Right renal cortex interstitium (tissue), 3 donors: ENCODE measurements around the gene NACC2. TPM values are rescaled to one million over a fixed set of nuclear protein-coding genes. Genes with fewer than 3 reads are reported as not detected.
"Not testable (repeated sequence)": the region's sequence is repeated elsewhere in the genome, so short reads cannot be mapped to it uniquely, and the experiment has no call there.

Source experiments
- DNase-seq, 3 donors: peaks; one replicate each; pipeline ENCODE4 v3.0.0-alpha.2; 2013; ENCODE audit warnings: low read depth in 3 of 3, low spot score in 2 of 3
- polyA plus RNA-seq, 3 donors: library from polyadenylated mRNA; unstranded; fragments of 120-200 nt; gene quantifications; one replicate each; pipeline ENCODE4 v1.2.1, GENCODE V29; 2013; ENCODE audit not compliant: insufficient read length in 3 of 3

Gene NACC2
- polyA plus RNA-seq, 3 donors: 7.1 to 7.8 (median 7.2) TPM

DNA sequence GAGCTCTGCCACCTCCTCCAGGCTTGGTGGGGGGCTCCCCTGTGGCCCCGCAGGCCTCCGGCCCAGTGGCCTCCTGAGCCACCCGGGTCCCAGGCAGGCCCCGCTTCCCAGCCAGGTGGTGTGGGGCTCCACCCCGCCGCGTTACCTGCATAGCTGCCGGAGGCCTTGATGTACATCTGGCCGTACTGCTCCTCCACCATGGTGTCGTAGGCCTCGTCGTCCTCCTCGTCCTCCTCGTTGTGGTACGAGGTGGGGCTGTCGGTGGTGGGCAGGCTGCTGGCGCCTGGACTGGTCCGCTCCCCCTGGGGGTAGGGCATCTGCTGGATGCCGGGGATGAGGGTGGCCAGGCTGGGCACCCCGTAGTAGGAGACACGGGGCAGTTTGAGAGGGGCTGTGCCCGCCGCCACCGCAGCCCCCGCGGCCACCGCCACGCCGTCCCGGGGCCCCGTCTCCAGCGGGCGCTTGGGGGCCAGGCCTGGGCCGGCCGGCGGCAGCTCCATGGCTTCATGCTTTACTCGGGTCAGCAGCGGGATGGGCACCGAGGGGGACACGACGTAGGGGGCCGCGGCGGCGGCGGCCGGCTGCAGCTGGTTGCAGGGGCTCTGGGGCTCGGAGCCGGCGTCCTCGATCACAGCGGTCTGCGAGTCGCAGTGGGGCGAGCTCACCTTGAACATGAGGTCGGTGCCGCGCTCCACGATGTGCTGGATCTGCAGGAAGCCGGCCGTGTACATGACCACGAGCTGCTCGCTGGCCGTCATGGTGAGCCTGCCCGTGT is 45.4 kb downstream of the NACC2 start:
- DNase-seq: no peak

DNA sequence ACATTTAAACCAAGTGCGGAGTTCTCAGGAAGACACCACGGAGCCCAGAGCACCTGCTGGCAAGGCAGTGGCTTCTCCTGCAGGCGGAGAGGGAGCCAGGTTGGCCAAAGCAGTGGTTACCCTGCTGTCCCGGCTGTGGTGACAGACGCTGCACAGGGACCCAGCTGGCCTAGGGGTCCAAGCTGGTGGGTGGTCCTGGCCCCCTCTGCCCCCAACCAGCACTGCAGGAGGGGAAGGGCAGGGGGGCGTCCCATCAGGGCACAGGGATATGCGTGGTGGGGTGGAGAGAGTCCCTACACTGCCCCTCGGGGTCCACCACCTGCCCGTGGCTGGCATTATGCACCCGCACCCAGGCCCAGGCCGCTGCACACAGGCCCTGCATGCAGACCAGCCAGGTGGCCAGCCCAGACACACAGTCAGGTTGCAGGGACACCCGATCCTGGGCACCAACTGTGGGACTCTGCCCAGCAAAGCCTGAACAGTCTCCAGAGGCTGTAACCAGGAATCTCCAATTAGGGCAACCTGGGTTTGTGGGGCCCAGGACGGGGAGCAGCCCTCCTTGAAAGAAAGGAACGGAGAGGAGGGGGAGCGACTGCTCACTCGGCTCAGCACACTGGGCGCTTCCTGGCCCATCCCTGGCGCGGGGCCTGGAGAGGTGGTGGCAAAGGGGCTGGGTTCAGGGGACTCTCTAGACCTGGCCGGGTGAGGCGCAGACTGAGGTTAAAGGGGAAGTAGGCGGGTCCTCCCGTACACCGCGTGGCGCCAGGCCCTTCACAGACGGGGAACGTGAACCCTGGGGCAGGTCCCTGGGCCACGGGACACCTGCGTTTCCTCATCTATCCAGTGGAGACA is 46.3 kb downstream of the NACC2 start:
- DNase-seq: no peak

GRCh38 chr9:136047775-136048559 is 47.1 kb downstream of the NACC2 start:
- no peak for DNase-seq

GRCh38 chr9:136047076-136047774 is 47.9 kb downstream of the NACC2 start:
- DNase-seq: no peak

GRCh38 chr9:136046554-136046920 is 48.6 kb downstream of the NACC2 start:
- DNase-seq: no peak

DNA sequence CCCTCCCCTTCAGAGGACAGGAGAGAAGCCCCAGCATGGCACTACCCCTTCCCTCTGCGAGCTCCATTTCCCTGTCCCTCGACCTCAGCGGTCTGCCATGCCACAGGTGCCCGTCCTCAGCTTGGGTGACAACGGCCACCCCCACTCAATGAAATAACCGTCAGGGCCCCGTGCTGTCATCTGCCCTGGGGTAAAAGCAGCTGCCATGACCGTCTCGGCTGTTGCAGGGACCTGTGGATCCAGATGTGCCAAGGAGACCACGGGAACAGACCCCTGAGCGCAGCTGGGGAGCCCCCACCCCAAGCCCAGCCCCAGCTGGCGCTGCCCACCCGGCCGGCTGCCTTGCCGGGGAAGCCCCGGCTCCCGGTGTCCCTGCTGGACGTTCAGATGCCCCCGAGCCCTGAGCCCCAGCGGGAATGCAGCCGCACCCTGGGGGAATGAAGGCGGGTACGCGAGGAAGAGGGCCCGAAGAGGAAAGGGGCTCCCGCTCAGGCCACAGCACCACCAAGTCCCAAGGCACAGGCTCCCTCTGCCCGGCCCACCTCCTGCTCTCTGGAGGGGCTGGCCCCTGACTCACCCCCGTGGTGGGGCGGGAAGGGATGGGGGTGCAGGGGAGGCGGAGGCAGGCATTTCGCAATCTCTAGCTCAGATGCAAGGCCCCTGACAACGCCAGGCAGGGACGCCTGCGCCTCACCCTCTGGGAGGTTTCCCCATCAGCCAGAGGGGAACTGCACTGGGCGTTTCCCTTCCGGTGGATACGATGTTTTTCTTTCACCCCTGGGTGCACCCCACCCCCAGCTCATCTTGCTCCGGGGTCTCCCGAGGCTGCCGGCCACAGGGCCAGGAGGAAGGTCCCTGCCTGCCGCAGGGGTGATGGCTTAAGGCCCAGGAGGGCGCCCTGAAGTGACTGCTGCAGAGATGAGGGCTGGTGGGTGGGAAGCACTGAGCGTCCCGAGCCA is 49.2 kb downstream of the NACC2 start:
- DNase-seq: no peak

- no peak for DNase-seq
Measured at GRCh38 chr9:136044971-136045594, 50.0 kb downstream of the NACC2 start.

- no peak for DNase-seq
Measured at GRCh38 chr9:136044207-136044970, 50.7 kb downstream of the NACC2 start.

DNA sequence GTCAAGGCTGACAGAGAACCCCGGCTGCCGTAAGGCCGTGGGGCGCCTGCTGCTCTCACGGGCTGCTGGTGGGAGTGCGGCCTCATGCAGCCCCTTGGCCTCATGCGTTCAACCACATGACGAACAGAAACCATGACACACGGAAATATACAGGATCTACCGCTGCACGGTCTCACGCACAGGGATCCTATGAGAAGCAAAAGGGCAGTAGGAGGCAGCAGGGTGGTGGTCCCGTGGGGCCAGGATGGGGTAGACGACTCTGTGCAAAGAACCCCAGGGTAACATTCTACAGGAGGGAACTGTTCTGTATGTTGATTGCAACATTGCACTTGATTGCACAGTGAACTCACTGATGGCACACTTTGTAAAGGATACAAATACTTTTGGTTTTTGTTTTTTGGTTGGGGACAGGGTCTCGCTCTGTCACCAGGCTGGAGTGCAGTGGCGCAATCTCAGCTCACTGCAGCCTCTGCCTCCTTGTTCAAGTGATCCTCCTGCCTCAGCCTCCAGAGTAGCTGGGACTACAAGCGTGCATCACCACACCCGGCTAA is 51.6 kb downstream of the NACC2 start:
- DNase-seq: no peak

DNA sequence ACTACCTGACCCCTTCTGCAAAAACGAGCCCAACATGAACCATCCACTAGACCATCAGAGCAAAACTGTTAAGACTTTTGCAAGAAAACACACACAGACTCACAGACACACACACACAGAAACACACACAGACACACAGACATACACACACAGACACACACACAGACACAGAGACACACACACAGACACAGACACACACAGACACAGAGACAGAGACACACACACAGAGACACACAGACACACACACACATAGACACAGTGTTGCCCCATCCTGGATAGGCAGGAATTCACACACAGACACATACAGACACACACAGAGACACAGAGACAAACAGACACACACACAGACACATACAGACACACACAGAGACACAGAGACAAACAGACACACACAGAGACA is 52.5 kb downstream of the NACC2 start:
- DNase-seq: no peak

GRCh38 chr9:136040848-136041247 is 54.2 kb downstream of the NACC2 start:
- DNase-seq: not testable (repeated sequence)

DNA sequence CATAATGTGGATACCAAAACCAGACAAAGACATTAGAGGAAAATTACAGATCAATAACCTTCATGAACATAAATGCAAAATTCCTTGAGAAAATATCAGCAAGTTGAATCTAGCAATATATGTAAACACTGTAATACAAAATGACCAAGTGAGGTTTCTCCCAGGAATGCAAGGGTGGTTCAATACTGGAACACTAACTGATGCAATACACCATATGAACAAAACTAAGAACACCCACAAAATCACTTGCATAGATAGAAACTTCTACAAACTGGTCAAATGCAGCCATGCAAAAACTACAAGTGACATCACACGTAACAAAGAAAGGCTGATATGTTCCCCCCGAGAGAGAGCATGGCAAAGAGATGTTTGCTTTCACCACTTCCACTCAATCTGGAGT is 55.6 kb downstream of the NACC2 start:
- no peak for DNase-seq

GRCh38 chr9:136036848-136037247 is 58.2 kb downstream of the NACC2 start:
- no peak for DNase-seq

GRCh38 chr9:136036050-136036449 is 59.0 kb downstream of the NACC2 start:
- DNase-seq: no peak

GRCh38 chr9:136031741-136032730 is 63.1 kb downstream of the NACC2 start:
- DNase-seq: no peak

- DNase-seq: no peak
Measured at GRCh38 chr9:136031094-136031493, 64.0 kb downstream of the NACC2 start.

GRCh38 chr9:136029556-136029955 is 65.5 kb downstream of the NACC2 start:
- no peak for DNase-seq
